CD1c-positive myeloid dendritic cell (primary cell): ENCODE data around the gene NOS1AP.

Experiments
- DNase-seq: peaks from one replicate; pipeline ENCODE4 v3.0.0-alpha.2; 2016; ENCODE audit errors: extremely low spot score

The NOS1AP gene

GRCh38 chr1:162294015-162294414 lies 224.5 kb downstream of the NOS1AP start:
- DNase-seq: no peak

GRCh38 chr1:162297208-162297607 lies 227.7 kb downstream of the NOS1AP start:
- no peak for DNase-seq

GRCh38 chr1:162298266-162298665 lies 228.8 kb downstream of the NOS1AP start:
- DNase-seq: no peak

GRCh38 chr1:162299018-162299417 lies 229.5 kb downstream of the NOS1AP start:
- no peak for DNase-seq

GRCh38 chr1:162300057-162300917 lies 230.8 kb downstream of the NOS1AP start:
- DNase-seq: no peak

- DNase-seq: no peak
Observed at GRCh38 chr1:162301696-162302095, 232.2 kb downstream of the NOS1AP start.

GRCh38 chr1:162302306-162303003 lies 233.0 kb downstream of the NOS1AP start:
- DNase-seq: no peak

- no peak for DNase-seq
Observed at GRCh38 chr1:162303004-162303344, 233.5 kb downstream of the NOS1AP start.

- no peak for DNase-seq
Observed at GRCh38 chr1:162304736-162305135, 235.2 kb downstream of the NOS1AP start.

GRCh38 chr1:162305969-162306368 lies 236.5 kb downstream of the NOS1AP start:
- no peak for DNase-seq

GRCh38 chr1:162310337-162310736 lies 240.8 kb downstream of the NOS1AP start:
- peak; percentile 64 for DNase-seq

- no peak for DNase-seq
Observed at GRCh38 chr1:162314206-162314605, 244.7 kb downstream of the NOS1AP start.

GRCh38 chr1:162315673-162316072 lies 246.2 kb downstream of the NOS1AP start:
- DNase-seq: no peak

GRCh38 chr1:162316187-162316586 lies 246.7 kb downstream of the NOS1AP start:
- no peak for DNase-seq

GRCh38 chr1:162317621-162318020 lies 248.1 kb downstream of the NOS1AP start:
- no peak for DNase-seq

GRCh38 chr1:162319493-162320175 lies 250.1 kb downstream of the NOS1AP start:
- no peak for DNase-seq

GRCh38 chr1:162321809-162322422 lies 252.4 kb downstream of the NOS1AP start:
- no peak for DNase-seq

GRCh38 chr1:162323023-162323422 lies 253.5 kb downstream of the NOS1AP start:
- DNase-seq: no peak

GRCh38 chr1:162324396-162324795 lies 254.9 kb downstream of the NOS1AP start:
- DNase-seq: no peak

- no peak for DNase-seq
Observed at GRCh38 chr1:162326559-162326958, 257.1 kb downstream of the NOS1AP start.

- peak; percentile 81 for DNase-seq
Observed at GRCh38 chr1:162327144-162327787, 257.8 kb downstream of the NOS1AP start.

GRCh38 chr1:162327788-162328165 lies 258.3 kb downstream of the NOS1AP start:
- peak; percentile 61 for DNase-seq
